HG03045 (cell line): ENCODE measurements around the gene PIK3R3.
"Not testable (repeated sequence)": the region's sequence is repeated elsewhere in the genome, so short reads cannot be mapped to it uniquely, and the experiment has no call there.

Source experiments
- ATAC-seq: cut with Tn5 transposase; IDR thresholded peaks from one replicate; pipeline ENCODE4 v1.9.1; 2021; ENCODE audit warnings: mild to moderate bottlenecking, moderate library complexity; ENCODE audit not compliant: unreplicated experiment

Gene PIK3R3

DNA sequence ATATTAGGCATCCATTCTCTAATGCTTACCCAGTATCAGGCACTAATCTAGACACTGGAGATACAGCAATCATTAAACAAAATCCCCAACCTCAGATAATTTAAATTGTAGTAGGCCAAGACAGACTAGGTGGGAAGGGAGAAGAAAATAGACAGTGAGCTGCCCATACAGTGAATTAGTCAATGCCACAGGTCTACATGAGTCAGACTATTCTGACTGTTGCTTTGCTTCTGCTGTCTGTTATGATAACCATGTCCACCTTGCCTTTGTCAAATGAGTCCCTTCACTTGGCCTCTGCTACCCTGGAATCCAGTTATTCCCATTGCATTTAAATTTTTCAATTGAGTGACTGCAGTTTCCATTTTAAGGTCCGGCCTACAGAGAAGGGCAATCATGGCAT lies 59.5 kb downstream of the PIK3R3 start:
- no peak for ATAC-seq

DNA sequence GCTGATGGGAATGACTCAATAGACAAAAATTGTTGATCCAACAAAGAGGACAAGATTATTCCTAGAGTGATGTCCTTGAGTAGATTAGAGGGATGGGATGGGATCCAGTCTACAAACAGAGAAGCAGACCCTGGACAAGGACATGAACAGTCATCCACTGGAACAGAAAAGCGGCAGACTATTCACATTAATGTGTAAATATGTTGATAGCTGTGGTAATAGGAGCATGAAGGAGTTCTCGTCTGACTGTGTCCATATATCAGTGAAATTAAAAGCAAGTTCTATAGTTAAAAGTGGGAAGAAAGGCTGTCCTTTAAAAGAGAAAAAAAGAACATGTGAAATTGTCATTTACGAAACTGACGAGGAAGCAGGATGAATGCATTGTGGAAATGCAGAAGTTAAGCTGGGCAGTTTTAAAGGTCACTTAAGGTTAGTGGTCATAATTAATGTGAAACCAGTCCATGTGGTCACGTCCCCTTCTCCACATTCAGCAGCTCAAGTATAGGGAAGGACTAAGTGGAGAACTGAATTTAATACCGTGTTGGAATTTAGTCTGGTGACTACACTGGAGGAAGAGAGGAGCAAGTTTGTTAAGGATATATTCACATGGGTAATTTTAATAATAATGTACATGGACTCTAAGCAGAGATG lies 62.1 kb downstream of the PIK3R3 start:
- ATAC-seq: no peak

DNA sequence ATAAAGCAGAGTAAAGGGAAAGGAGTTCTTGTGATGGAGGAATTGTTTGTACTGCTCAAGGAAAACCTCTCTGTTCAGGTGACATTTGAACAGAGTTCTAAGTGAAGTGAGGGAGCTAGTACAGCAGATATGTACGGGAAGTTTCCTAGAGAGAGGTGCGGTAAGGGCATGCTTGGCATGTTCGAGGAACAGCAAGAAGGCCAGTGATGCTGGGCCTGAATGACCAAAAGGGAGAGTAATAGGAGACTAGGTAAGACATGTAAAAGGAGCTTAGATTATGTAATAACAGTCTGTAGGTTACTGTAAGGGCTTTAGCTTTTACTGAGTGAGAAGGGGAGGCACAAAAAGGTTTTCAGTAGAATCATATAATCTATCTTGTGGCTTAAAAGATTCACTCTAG lies 63.9 kb downstream of the PIK3R3 start:
- no peak for ATAC-seq

DNA sequence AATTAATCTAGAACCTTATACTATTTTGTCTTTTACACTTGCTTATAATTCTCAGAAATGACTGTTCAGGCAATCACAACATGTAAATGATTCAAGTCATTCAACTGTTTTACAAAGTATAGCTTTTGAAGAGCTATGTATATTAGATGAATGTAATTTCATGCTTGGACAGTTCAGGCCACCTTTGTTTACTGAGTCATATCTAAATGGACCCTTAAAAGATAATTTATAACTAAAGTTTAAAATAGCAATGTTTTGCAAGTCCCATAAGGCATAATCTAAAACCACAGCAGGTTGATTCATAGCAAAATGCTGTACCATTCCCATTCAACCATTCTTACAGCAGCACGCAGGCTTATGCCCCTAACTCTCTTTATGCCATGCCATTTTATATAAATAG lies 64.8 kb downstream of the PIK3R3 start:
- no peak for ATAC-seq

DNA sequence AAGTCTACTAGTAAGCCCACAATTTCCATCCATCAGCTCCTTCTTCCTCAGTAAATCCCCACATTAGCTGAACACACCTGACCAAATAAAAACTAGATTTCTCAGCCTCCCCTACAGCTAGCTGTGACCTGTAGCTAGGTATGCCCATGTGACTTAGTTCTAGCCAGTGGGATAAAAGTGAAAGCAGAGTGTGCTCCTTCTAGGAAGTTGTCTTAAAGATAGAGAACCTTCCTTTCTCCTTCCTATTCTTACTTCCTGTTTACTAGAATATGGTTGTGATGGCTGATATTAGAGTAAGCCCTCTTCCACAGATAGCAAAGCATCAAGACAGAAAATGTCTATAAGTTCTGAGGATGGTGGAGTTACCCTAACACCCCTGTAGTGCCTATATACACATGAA lies 67.0 kb downstream of the PIK3R3 start:
- no peak for ATAC-seq

DNA sequence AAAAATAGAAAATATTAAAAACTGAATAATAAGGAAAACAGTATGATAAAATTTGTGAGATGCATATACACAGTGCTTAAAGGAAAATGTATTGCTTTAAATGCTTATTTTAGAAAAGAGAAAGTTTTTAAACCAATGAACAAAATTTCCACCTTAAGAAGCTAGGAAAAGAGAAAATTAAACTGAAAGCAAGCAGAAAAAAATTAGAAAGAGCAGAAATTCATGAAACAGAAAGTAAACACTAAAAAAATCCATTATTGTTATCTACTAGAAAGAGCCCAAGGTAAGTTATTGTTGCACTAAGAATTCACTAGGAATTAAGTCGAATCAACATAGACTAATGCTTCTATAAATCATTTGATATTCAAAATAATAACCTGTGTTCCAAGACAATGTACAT lies 67.7 kb downstream of the PIK3R3 start:
- no peak for ATAC-seq

DNA sequence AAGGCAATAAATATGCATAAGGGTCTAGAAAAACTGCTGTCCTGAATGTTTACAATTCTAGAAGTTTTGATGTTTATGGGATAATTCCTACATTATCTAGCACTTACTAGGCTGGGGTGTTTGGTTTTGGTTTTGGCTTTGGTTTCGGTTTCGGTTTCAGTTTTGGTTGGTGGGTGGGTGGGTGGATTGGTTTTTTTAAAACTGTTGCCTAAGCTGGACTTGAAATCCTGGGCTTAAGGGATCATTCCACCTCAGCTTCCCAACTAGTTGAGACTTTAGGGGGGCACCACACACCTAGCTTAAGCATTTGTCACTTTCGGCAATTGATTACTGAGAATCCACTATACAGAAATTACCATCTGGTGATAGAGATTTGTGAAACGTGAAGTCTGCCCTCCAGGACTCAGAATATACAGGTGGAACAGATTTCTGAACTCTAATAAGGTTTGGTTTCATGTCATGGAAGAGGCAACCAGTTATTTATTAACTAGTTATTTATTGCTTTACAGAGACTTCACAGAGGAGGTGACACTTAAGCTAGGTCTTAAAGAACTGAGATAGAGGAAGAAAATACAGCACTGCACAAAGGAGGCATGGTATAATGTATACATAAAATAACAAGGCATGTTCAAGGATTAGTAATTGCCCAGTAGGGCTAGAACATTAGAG lies 69.6 kb downstream of the PIK3R3 start:
- ATAC-seq: peak; percentile 41

DNA sequence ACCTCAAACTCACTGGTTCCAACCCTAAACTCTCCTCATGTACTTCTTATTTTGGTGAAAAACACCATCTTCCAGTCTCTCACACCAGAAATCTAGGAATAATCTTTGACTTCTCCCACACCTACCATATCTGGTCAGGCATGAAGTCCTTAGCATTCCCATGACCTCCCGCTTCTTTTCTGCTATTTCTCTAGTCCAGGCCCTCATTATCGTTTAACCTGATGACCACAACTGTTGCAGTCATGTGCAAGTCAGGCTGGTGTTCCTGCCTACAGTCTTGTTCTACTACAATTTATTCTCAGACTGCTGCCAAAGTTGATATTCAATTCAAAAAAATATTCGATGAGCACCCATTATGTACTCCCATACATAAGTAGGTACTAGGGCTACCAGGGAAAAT lies 71.3 kb downstream of the PIK3R3 start:
- no peak for ATAC-seq

DNA sequence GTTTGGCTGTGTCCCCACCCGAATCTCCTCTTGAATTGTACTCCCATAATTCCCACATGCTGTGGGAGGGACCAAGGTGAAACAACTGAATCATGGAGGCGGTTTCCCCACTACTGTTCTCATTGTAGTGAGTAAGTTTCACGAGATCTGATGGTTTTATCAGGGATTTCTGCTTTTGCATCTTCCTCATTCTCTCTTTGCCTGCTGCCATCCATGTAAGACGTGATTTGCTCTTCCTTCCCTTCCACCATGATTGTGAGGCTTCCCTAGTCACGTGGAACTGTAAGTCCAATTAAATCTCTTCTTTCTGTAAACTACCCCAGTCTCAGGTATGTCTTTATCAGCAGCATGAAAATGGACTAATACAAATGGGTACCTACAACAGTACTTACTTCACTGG lies 73.5 kb downstream of the PIK3R3 start:
- no peak for ATAC-seq

DNA sequence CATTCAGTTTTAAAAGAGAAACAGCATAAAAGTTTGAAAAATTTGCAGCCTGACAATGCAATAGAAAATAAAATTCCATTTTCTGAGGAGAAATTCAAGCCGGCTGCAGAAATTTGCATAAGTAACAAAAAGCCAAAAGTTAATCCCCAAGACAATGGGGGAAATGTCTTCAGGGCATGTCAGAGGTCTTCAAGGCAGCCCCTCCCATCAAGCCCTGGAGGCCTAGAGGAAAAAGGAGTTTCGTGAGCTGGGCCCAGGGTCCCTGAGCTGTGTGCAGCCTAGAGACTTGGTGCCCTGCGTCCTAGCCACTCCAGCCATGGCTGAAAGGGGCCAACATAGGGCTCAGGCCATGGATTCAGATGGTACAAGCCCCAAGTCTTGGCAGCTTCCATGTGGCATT lies 74.6 kb downstream of the PIK3R3 start:
- no peak for ATAC-seq

DNA sequence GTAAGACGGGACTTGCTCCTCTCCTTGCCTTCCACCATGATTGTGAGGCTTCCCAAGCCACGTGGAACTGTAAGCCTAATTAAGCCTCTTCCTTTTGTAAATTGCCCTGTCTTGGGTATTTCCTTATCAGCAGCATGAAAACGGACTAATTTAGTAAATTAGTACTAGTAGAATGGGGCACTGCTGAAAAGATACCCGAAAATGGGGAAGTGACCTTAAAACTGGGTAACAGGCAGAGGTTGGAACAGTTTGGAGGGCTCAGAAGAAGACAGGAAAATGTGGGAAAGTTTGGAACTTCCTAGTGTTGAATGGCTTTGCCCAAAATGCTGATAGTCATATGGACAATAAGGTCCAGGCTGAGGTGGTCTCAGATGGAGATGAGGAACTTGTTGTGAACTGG lies 75.2 kb downstream of the PIK3R3 start:
- ATAC-seq: not testable (repeated sequence)

DNA sequence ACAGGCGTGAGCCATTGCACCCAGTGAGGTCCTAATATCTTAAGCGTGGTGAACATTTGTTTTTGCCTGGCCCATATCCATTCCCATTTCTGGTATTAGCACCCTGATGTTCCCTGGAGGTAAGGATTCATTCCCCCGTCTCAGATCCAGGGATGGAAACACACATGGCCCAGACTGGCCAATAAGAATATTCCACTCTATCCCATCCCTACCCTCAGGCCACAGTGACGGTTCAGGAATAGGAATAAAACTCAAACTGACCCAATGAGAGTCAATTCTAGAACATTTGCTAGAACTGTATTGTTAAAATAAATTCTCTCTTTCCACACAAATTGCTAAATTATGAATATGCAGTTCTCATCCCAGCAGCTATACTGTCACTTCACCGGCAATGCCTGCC lies 76.1 kb downstream of the PIK3R3 start:
- ATAC-seq: no peak

DNA sequence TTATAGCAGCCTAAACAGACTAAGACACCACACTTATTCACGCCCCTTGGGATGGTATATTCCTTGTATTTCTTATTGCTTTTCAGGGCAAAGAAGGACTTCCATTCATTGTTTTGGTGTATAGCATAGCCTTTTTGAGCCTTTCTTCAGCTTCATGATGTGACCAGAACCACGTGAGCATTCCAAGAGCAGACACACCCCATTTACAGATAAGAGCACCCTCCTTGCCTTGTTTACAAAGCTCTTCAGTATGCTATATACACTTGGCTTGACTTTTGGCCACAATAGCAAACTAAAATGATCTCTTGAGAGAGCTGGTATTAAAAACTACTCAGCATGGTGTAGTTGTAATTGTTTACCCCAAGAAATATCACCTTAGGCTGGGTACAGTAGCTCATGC lies 78.7 kb downstream of the PIK3R3 start:
- no peak for ATAC-seq

DNA sequence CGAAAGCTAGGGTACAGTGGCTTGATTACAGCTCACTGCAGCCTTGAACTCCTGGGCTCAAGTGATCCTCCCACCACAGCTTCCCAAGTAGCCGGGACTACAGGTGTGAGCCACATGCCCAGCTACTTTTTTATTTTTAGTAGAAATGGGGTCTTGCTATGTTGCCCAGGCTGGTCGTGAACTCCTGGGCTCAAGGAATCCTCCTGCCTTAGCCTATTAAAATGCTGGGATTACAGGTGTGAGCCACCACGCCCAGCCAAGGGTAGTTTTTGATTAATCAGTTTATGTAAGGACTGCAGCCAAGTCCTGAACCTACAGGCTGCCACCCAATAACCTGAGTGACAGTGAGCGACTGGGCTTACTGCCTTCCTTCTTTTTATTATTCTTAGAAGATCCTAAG lies 88.3 kb downstream of the PIK3R3 start:
- ATAC-seq: no peak

DNA sequence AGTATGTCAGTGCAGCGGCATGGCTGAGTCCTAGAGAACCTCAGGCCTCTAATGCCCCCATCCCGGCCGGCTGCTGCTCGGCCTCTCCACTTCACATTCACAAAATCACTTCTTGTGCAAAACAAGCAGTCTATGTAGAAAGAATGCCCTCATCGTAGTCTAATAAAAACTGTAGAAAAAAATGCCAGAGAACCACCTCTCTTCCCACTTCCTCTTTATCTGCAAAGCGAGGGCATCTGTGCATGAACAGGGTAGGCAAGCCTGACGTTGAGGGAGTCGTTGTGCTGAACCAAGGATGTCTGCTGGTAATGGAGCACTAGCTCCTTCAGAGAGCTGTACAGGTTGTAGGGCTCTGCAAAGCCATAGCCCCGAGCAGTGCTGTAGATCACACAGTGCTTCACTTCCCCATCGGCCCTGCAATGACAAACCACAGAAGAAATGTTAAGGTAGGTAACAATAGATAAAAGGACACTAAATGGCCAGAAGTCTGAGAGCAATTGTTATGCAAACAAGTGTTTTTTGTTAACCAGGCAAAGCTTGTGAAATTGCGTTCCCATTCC lies 88.9 kb downstream of the PIK3R3 start:
- peak; percentile 77 for ATAC-seq

DNA sequence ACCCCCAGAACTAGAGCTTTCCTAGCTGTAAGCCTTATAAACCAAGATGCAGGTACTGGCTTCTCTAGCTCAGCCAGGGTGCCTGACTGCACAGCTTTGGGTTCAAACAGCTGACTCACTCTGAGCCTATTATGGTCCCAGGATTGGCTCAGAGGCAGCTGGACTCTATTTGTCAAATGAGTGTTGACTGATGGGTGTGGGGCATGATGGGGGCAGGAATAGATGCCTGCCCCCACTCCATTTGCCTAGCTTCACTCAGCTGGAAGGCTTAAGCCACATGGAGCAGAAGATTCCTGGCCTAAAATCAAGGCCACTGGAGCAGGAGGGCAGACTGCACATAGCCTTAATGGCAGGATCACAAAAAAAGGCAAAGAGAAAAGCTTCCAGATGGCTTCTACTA lies 90.5 kb downstream of the PIK3R3 start:
- no peak for ATAC-seq

DNA sequence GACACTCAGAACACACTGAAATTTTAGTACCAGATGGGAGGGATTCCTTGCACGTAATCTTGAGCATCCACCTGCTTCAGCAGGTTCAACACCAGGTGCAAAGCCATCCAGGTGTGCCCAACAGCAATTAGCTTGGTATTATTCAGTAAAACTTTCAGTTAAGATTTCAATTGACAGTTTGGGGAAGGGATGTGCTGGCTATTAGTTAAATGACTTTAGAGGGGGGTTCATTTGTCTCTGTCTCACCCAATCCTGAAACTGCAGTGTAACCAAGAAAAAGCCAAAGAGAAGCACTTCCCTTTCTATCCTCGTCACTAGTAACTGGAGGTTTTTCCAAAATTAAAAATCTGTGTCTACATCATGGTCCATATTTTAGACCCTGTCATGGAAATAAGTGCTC lies 90.9 kb downstream of the PIK3R3 start:
- ATAC-seq: no peak

DNA sequence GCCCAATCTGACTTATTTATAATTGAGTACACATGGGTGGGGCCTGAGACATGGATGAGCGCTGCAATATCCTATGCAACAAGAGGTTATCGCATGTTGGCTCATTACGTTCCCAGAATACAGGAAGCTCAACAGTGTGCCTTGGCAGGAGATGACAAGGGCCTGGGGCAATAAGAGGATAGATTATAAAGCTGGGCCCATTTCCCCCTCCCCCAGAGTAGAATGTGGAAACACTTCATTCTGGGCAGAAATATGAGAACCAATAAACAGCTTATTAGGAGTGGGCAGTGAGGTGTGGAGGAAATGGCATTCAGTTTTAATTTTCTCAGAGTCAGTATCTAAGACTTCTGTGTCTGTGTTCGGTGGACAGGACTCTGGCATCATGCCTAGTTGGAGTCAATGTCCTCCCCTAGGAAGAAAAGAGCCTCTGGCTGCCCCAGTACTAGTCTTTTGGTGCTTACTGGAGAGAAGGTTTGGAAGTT lies 92.8 kb downstream of the PIK3R3 start:
- no peak for ATAC-seq

DNA sequence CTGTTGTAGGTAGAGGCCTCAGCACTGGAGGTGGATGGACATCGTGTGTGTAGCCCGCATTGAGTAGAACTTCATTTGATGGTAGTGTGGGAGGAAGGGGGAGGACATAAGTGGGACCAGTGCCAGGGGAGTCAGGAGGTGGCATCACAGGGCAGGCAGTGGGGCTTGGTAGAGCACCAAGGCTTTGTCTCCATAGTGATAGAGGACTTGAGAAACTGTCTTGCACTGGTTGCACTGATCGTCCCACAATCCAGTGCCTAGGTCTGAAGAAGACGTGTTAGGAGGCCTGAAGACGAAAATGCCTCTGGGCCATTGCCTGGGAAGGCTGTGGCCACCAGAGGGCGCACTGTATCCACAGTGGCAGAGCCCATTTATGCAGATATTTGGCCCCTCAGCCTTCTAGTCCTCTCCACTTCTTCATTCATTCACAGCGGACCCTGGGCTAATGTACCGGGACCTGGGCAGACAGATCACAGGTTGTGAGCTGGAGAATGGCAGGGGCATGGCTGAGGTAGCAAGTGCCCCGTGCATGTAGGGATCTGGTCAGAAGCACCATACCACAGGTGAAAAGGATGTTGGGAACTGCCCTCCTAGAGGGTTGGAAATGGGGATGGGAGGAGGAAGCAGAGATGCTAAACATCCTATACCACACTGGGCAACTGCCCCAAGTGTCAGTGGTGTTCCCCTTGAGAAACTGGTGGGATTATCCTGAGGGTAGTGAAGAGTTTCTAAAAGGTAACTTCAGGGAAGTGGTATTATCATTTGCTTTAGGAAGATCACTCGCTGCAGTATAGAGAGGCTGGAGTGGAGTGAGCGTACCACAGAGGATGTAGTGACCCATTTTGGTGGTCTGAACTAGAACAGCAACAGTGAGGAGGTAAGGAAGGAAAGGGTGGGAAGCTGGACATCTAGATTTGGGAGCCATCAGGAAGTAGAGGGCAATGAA lies 95.3 kb downstream of the PIK3R3 start:
- ATAC-seq: no peak

DNA sequence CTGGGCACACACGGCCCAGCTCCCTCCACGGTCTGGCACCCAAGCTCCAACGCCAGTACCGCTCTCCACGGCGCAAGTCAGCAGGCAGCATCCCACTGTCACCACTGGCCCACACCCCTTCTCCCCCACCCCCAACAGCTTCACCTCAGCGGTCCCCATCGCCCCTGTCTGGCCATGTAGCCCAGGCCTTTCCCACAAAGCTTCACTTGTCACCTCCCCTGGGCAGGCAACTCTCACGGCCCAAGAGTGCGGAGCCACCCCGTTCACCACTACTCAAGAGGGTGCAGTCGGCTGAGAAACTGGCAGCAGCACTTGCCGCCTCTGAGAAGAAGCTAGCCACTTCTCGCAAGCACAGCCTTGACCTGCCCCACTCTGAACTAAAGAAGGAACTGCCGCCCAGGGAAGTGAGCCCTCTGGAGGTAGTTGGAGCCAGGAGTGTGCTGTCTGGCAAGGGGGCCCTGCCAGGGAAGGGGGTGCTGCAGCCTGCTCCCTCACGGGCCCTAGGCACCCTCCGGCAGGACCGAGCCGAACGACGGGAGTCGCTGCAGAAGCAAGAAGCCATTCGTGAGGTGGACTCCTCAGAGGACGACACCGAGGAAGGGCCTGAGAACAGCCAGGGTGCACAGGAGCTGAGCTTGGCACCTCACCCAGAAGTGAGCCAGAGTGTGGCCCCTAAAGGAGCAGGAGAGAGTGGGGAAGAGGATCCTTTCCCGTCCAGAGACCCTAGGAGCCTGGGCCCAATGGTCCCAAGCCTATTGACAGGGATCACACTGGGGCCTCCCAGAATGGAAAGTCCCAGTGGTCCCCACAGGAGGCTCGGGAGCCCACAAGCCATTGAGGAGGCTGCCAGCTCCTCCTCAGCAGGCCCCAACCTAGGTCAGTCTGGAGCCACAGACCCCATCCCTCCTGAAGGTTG lies 97.6 kb downstream of the PIK3R3 start:
- ATAC-seq: no peak
